ENCODE results near the gene SMIM12.

The SMIM12 gene

DNA sequence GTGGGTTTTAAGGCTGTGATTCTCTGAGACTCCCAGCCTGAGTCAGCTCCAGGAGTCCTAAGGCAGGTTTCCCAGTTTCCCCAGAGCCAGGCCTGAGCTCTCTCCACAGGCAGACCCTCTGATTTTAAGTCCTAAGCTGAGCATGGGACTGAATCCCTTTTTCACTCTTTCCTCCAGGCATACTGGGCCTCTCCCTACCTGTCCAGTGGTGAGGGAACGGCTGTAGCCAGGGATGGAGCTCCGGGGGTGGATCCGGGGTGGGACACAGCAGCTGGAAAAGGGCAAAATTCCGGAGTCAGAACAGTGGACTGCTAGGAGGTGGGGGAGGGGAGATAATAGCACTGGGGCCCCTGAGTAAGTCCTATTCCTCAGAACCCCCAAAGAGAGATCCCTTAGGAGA lies 39.9 kb upstream of the SMIM12 start:
- Mint-ChIP-seq H3K4me3 (no peak overlapping the region), H3K36me3 (ENCODE audit: low read depth) (no peaks in the 10 kb centered on the region), H3K4me1 (peaks cover 11% of the 10 kb centered on the region), H3K27ac (no peak overlapping the region), H3K9me3 (peaks cover under 1% of the 10 kb centered on the region), H3K27me3 (ENCODE audit: low read depth, poor library complexity) (peaks cover 34% of the 10 kb centered on the region)
- TF ChIP-seq, protein P1, sequence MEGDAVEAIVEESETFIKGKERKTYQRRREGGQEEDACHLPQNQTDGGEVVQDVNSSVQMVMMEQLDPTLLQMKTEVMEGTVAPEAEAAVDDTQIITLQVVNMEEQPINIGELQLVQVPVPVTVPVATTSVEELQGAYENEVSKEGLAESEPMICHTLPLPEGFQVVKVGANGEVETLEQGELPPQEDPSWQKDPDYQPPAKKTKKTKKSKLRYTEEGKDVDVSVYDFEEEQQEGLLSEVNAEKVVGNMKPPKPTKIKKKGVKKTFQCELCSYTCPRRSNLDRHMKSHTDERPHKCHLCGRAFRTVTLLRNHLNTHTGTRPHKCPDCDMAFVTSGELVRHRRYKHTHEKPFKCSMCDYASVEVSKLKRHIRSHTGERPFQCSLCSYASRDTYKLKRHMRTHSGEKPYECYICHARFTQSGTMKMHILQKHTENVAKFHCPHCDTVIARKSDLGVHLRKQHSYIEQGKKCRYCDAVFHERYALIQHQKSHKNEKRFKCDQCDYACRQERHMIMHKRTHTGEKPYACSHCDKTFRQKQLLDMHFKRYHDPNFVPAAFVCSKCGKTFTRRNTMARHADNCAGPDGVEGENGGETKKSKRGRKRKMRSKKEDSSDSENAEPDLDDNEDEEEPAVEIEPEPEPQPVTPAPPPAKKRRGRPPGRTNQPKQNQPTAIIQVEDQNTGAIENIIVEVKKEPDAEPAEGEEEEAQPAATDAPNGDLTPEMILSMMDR (IDR thresholded peaks at IDR 0.05): no peak
- no peak for DNase-seq

GRCh38 chr1:34898330-34898761 lies 38.8 kb upstream of the SMIM12 start:
- Mint-ChIP-seq H3K27me3 (ENCODE audit: low read depth, poor library complexity) (peaks cover 37% of the 10 kb centered on the region), H3K4me3 (no peak overlapping the region), H3K36me3 (ENCODE audit: low read depth) (no peaks in the 10 kb centered on the region), H3K27ac (no peak overlapping the region), H3K4me1 (peaks cover 11% of the 10 kb centered on the region), H3K9me3 (peaks cover 10% of the 10 kb centered on the region)
- no peak for DNase-seq
- TF ChIP-seq, protein P1 (IDR thresholded peaks at IDR 0.05): no peak

DNA sequence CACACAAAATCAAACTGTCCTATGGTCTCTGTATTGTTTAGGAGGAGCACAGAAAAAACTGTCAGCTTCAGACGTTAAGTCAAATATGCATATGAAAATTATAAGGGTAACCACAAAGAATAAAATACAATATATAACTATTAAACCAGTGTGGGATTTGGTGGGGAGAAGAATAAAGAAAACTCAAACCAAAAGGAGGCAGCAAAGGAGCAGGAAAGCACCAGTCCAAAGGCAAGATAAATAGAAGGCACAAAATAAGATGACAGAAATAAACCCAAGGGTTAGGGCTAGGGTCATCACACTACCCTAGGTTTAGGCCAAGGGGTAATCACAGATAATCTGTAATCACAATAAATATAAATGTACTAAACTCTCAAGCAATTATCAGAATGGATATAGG lies 37.1 kb upstream of the SMIM12 start:
- TF ChIP-seq, protein P1 (IDR thresholded peaks at IDR 0.05): no peak
- Mint-ChIP-seq H3K9me3 (peaks cover 25% of the 10 kb centered on the region), H3K4me1 (peaks cover 11% of the 10 kb centered on the region), H3K36me3 (ENCODE audit: low read depth) (no peaks in the 10 kb centered on the region), H3K4me3 (no peak overlapping the region), H3K27ac (no peak overlapping the region), H3K27me3 (ENCODE audit: low read depth, poor library complexity) (peaks cover 25% of the 10 kb centered on the region)
- DNase-seq: no peak

- Mint-ChIP-seq H3K9me3 (peaks cover 32% of the 10 kb centered on the region), H3K36me3 (ENCODE audit: low read depth) (no peaks in the 10 kb centered on the region), H3K4me1 (no peaks in the 10 kb centered on the region), H3K27me3 (ENCODE audit: low read depth, poor library complexity) (peaks cover 59% of the 10 kb centered on the region), H3K4me3 (no peak overlapping the region), H3K27ac (no peak overlapping the region)
- no peak for DNase-seq
- TF ChIP-seq, protein P1 (IDR thresholded peaks at IDR 0.05): no peak
Measured at GRCh38 chr1:34889705-34890104, 30.2 kb upstream of the SMIM12 start.

- H3K4me3 Mint-ChIP-seq: no peak overlapping the region
- no peak for DNase-seq
- peaks cover 76% of the 10 kb centered on the region for H3K27me3 Mint-ChIP-seq (ENCODE audit: low read depth, poor library complexity)
- TF ChIP-seq, protein P1 (IDR thresholded peaks at IDR 0.05): no peak
- H3K9me3 Mint-ChIP-seq: peaks cover 21% of the 10 kb centered on the region
- no peak overlapping the region for H3K27ac Mint-ChIP-seq
- no peaks in the 10 kb centered on the region for H3K4me1 Mint-ChIP-seq
- no peaks in the 10 kb centered on the region for H3K36me3 Mint-ChIP-seq (ENCODE audit: low read depth)
Measured at GRCh38 chr1:34887593-34887992, 28.0 kb upstream of the SMIM12 start.

GRCh38 chr1:34885405-34886247 lies 26.1 kb upstream of the SMIM12 start:
- peaks cover 89% of the 10 kb centered on the region for H3K27me3 Mint-ChIP-seq (ENCODE audit: low read depth, poor library complexity)
- TF ChIP-seq, protein P1 (IDR thresholded peaks at IDR 0.05): no peak
- peaks cover 6% of the 10 kb centered on the region for H3K9me3 Mint-ChIP-seq
- H3K36me3 Mint-ChIP-seq (ENCODE audit: low read depth): no peaks in the 10 kb centered on the region
- peak overlapping the region; percentile 66 for H3K4me3 Mint-ChIP-seq
- no peaks in the 10 kb centered on the region for H3K4me1 Mint-ChIP-seq
- DNase-seq: peak; percentile 91
- no peak overlapping the region for H3K27ac Mint-ChIP-seq
